Measurements from ENCODE around the gene PPP1R9A.

Gene PPP1R9A

DNA sequence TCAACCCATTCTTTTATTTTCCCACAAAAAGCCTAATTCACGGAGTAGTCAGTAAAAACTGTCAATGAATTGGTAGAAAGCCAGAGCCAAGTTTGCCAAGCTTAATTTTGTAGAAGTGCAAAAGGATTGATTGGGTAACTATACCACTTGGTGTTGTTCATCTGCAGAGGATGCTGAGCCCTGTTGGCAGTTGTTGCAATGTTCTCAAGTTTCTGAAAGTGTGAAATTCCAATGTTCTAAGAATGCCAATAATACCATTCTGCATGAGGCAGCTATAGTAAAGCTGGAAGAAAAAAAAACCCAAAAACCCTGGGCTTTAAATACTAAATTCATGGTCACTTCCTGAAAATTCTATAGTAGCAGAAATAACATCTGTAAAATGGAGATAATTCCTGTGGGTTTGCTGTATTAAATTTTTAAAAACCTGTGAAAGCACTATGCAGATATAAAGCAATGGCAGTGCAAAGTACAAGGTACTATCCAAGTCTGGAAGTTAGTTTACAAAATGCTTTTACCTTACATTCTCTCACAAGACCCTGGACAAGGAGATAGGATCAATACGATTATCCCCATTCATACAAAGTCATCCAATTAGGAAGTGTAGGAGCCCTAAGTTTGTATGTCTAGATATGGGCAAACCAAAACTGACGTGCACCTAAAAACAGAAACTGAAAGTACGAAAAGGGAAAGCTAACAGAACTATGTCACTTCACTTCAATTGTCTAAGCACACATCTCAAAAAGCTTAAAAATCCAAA, 423.0 kb downstream of the PPP1R9A start:
- no peak overlapping the region for H3K4me3 ChIP-seq (ENCODE audit: low read length)
- TF ChIP-seq EZH2phosphoT487 (IDR thresholded peaks at IDR 0.05; ENCODE audit: borderline replicate concordance, low read length) = no peak
- TF ChIP-seq, protein P1, sequence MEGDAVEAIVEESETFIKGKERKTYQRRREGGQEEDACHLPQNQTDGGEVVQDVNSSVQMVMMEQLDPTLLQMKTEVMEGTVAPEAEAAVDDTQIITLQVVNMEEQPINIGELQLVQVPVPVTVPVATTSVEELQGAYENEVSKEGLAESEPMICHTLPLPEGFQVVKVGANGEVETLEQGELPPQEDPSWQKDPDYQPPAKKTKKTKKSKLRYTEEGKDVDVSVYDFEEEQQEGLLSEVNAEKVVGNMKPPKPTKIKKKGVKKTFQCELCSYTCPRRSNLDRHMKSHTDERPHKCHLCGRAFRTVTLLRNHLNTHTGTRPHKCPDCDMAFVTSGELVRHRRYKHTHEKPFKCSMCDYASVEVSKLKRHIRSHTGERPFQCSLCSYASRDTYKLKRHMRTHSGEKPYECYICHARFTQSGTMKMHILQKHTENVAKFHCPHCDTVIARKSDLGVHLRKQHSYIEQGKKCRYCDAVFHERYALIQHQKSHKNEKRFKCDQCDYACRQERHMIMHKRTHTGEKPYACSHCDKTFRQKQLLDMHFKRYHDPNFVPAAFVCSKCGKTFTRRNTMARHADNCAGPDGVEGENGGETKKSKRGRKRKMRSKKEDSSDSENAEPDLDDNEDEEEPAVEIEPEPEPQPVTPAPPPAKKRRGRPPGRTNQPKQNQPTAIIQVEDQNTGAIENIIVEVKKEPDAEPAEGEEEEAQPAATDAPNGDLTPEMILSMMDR (IDR thresholded peaks at IDR 0.05; ENCODE audit: low read depth, low read length, poor library complexity, severe bottlenecking) = no peak

DNA sequence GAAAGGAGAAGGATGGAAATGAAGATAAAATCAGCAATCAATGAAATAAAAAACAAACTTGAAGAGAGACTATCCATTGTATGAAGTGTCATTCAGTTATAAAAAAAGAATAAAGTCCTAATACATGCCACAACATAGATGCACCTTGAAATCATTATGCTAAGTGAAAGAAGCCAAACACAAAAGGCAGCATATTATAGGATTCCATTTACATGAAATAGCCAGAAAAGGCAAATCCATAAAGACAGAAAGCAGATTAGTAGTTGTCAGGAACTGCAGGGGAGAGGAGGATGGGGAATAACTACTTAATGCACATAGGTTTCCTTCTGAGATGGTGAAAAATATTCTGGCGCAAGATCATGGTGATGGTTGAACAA, 423.6 kb downstream of the PPP1R9A start:
- H3K4me3 ChIP-seq (ENCODE audit: low read length) = no peak overlapping the region
- H3F3A ChIP-seq (ENCODE audit: control insufficient read depth, insufficient read depth) = no peaks in the 10 kb centered on the region
- H3K9me3 ChIP-seq (ENCODE audit: control insufficient read depth, insufficient read depth, low read length) = no peaks in the 10 kb centered on the region
- H3K27me3 ChIP-seq (ENCODE audit: control insufficient read depth, low read length) = no peaks in the 10 kb centered on the region
- H4K20me1 ChIP-seq (ENCODE audit: control insufficient read depth, insufficient read depth, low read depth, low read length) = no peaks in the 10 kb centered on the region
- no peak overlapping the region for H3K4me2 ChIP-seq (ENCODE audit: low read length)
- H3K9me2 ChIP-seq (replicated peaks; ENCODE audit: control insufficient read depth, low read length) = no peaks in the 10 kb centered on the region
- H3K79me2 ChIP-seq (ENCODE audit: control insufficient read depth, low read length) = no peaks in the 10 kb centered on the region
- H3K27ac ChIP-seq (ENCODE audit: low read depth, low read length) = no peak overlapping the region
- no peaks in the 10 kb centered on the region for H3K36me3 ChIP-seq (ENCODE audit: control insufficient read depth, low read length)
- H3K4me1 ChIP-seq (ENCODE audit: control insufficient read depth, low read length) = no peaks in the 10 kb centered on the region
- no peak for TF ChIP-seq EZH2phosphoT487 (IDR thresholded peaks at IDR 0.05; ENCODE audit: borderline replicate concordance, low read length)
- TF ChIP-seq, protein P1 (IDR thresholded peaks at IDR 0.05; ENCODE audit: low read depth, low read length, poor library complexity, severe bottlenecking) = no peak

More for the DNA sequence above, 423.0 kb downstream of the PPP1R9A start:
- Histone ChIP-seq H4K20me1 (ENCODE audit: control insufficient read depth, insufficient read depth, low read depth, low read length) (no peaks in the 10 kb centered on the region), H3F3A (ENCODE audit: control insufficient read depth, insufficient read depth) (no peaks in the 10 kb centered on the region), H3K79me2 (ENCODE audit: control insufficient read depth, low read length) (no peaks in the 10 kb centered on the region), H3K27me3 (ENCODE audit: control insufficient read depth, low read length) (no peaks in the 10 kb centered on the region), H3K36me3 (ENCODE audit: control insufficient read depth, low read length) (no peaks in the 10 kb centered on the region), H3K4me2 (ENCODE audit: low read length) (no peak overlapping the region), H3K27ac (ENCODE audit: low read depth, low read length) (no peak overlapping the region), H3K9me3 (ENCODE audit: control insufficient read depth, insufficient read depth, low read length) (no peaks in the 10 kb centered on the region), H3K9me2 (replicated peaks; ENCODE audit: control insufficient read depth, low read length) (no peaks in the 10 kb centered on the region), H3K4me1 (ENCODE audit: control insufficient read depth, low read length) (no peaks in the 10 kb centered on the region)

DNA sequence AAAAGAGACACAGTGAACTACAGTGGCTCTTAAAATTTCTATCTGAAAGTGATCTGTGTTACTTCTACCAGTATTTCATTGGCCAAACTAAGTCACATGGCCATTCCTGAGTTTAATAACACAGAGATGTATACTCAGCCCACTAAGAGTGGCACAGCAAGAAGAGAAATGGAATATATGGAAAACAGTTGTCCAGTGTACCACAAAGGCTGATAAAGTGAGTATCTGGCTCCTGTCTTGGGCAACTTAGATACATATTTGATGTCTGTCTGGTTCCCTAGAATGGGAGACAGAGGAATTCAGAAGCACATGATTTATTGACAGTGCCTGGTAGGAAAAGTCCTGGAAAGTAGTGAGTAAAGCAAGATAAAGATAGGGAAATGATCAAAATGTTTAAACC, 427.1 kb downstream of the PPP1R9A start:
- no peak for TF ChIP-seq EZH2phosphoT487 (IDR thresholded peaks at IDR 0.05; ENCODE audit: borderline replicate concordance, low read length)
- TF ChIP-seq, protein P1 (IDR thresholded peaks at IDR 0.05; ENCODE audit: low read depth, low read length, poor library complexity, severe bottlenecking) = no peak
- Histone ChIP-seq H3K79me2 (ENCODE audit: control insufficient read depth, low read length) (no peaks in the 10 kb centered on the region), H3K27me3 (ENCODE audit: control insufficient read depth, low read length) (no peaks in the 10 kb centered on the region), H3K27ac (ENCODE audit: low read depth, low read length) (no peak overlapping the region), H3K4me3 (ENCODE audit: low read length) (no peak overlapping the region), H3K9me2 (replicated peaks; ENCODE audit: control insufficient read depth, low read length) (no peaks in the 10 kb centered on the region), H3K4me2 (ENCODE audit: low read length) (no peak overlapping the region), H3F3A (ENCODE audit: control insufficient read depth, insufficient read depth) (no peaks in the 10 kb centered on the region), H3K36me3 (ENCODE audit: control insufficient read depth, low read length) (no peaks in the 10 kb centered on the region), H3K9me3 (ENCODE audit: control insufficient read depth, insufficient read depth, low read length) (no peaks in the 10 kb centered on the region), H3K4me1 (ENCODE audit: control insufficient read depth, low read length) (no peaks in the 10 kb centered on the region), H4K20me1 (ENCODE audit: control insufficient read depth, insufficient read depth, low read depth, low read length) (no peaks in the 10 kb centered on the region)

All from DOHH2 (cell line).